DMS 273 treated with DMSO at 0.1 percent for 48 hours (cell line): ENCODE results near the gene SULF2.

Experiments used
- DNase-seq: peaks from one replicate; lab custom pipeline; 2025; lab: John Stamatoyannopoulos, UW

SULF2 gene

DNA sequence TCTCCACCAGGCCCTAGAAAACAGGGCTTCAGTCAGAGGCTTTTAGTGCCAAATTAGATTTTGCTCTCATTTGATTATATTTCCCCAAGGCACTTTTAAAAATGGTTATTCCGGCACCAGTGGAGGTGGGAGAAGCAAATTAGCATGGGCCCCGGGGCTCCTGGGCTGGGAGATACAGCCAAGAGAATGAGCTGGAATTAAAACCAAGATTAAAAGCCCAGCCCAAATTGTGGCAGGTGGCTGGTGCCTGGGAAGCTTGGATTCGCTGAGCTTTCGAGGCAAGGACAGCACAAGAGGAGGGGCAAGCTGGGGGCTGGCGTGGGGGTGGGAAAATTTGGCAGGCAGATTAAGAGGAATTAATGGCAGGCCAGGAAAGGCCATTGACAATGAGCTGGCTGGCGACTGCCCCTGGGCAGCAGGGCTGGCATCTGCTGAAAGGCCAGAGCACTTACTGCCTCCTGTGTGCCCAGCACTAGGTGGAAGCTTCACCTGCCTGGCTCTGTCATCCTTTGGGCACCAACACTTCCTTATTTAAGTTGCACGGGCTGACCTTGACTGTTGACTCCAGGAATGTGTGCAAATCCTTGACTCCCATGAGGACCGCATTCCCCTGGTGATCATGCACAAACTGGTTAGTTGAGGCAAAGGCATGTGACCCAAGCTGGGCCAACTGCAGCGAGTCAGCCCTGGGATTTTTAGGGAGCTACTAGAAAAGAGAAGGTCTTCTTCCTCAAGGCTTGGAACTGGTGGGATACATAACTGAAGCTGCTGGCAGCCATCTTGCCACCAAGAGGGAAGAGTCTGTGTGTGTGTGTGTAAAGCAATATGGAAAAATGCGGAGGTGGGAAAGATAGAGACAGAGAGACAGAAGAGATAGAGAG is 76.1 kb downstream of the SULF2 start:
- DNase-seq = no peak

DNA sequence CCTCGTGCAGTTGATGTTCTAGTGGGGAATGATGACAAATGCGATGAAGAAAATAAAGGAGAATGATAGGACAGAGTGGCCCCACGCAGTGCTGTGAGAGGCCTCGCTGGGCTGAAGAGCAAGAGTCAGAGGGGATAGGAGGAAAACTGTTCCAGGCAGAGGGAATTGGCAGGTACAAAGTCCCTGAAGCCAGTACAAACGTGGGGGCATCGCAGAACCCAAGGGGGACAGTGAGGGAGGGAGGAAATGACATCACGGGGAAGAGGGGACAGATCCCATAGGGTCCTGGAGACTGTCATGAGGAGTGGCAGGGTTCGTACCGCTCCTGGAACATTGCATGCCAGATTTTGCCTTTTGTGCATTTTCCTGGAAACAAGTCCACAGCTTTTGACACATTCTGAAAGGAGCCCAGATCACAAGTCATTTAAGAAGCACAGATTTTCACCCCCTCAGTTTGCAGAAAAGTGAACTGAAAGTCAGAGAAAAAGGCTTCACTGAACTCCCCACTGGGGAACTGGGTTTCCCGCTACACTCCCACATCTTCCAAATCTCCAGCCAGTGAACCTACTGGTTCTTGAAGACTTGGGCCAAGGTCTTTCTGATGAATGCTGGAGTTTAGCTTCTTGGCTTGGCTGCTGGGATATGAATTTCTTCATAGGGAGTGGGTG is 77.0 kb downstream of the SULF2 start:
- no peak for DNase-seq

DNA sequence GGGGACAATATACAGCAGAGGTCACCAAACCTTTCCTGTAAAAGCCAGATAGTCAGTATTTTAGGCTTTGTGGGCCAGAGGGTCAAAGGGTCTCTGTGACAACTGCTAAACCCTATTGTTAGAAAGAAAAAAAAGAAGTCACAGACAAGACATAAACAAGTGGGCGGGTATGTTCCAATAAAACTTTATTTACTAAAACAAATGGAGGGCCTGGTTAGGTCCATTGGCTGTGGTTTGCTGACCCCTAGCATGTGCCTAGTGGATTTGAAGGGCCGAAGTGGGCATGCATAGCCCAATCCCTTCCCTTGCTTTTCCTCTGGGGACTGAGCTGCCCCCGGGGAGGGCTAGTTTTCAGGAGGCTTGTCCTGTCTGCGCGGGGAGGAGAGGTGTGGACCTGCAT is 78.9 kb downstream of the SULF2 start:
- no peak for DNase-seq

DNA sequence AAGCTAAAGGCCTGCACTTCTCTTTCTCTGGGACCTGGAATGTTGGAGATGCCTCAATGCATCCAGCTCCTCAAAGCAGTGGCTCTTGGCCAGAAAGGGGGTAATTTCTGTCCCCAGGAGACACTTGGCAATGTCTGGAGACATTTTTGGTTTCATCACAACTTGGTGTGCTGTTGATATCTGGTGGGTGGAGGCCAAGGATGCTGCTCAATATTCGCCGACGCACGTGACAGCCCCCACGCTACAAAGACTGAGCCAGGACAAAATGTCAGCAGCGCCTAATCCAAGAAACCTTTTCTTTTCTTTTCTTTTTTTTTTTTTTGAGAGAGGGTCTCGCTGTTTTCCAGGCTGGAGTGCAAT is 79.8 kb downstream of the SULF2 start:
- no peak for DNase-seq

DNA sequence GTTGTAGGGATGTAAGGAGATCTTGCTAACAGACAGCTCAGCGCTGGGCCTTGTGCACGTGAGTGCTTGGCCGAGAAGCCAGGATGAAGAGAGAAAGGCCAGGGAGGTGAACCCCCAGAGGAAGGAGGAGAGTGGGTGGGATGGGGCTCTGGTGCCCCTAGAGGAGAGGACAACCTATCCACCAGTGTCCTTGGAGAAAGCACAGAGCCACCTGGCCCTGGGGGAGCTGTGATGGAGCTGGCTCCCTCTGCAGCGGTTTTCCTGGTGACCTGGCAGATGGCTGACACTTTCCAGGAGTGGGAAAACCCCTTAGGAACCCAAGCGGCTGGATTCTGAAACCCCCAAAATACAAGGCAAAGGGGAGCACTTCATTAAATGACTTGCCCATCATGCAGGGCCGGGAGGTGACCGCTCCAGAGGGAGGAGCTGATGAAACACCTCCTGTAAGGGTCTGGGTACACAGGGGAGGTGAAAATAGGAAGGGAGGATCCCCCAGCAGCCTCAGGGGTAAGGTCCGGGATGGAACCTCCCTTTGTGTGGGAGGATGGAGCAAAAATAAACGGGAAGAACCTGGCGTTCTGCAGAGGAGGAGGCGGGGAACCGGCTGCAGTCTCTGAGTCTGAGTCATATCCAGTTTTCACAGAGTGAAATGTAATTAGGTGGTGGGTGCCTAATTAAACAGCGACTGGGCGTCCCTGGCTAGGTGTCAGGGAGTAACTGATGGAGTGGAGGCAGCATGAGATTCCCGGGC is 80.4 kb downstream of the SULF2 start:
- DNase-seq = no peak

DNA sequence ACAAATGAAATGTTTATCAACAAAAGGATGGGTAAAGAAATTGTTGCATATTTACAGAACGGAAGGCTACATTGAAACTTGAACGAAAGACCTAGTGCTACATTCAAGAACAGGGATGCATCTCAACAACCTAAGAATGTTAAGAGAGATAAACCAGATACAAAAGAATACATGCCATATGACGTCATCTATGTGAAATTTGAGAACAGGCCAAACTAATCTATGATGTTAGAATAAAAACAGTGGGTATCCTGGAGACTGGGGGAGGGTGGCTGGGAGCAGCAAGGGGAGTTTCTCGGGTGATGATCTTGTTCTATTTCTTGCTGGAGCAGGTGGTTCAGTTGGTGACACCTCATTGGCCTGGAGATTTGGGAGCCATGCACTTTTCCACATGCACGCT is 81.5 kb downstream of the SULF2 start:
- DNase-seq = no peak

DNA sequence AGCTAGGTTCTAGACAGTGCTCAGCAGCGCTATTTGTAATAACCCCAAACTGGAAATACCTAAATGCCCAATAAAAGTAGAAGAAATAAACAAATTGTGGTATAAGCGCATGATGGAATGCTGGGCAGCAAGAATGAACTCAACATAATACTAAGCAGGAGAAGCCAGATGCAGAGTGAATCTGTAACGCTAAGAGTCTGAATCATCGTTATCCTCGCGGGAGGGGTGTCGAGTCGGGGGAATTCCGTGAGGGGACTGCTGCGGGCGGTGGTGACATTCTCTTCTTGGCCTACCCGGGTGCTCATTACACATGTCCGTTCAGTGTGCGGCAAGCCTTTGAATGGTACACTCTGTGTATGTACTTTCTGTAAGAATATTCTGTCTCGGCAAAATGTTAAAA is 83.7 kb downstream of the SULF2 start:
- DNase-seq = no peak

DNA sequence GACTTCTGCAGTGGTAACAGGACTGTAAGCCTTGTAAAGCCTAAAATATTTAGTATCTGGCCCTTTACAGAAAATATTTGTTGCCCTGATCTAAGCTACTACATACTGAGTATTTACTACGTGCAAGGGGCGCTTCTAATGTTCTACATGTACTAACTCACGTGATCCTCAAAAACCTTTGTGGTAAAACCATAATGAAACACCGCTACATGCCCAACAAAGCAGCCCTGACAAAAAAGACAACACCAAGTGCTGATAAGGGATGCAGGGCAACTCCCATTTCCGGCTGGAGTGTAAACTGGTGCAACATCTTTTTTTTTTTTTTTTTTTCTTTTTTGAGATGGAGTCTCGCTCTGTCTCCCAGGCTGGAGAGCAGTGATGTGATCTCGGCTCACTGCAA is 85.0 kb downstream of the SULF2 start:
- DNase-seq = no peak

DNA sequence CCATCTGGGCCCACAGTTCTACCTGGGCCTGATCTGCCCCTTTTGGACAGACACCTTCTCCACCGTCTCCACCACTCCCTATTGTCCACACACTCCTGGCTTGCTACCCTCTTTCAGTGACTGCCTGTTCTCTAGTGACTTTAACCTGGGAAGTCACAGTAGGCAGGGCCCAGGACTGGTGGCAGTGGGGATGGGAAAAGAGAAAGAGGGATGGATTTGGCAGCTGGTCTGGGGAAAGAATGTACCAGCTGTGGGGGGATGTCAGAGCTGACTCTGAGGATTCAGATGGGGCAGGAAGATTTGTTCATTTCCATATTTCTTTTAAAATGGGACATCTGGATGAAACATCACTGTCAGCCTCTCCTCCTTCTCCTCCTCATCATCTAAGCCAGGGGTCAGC is 85.5 kb downstream of the SULF2 start:
- no peak for DNase-seq

DNA sequence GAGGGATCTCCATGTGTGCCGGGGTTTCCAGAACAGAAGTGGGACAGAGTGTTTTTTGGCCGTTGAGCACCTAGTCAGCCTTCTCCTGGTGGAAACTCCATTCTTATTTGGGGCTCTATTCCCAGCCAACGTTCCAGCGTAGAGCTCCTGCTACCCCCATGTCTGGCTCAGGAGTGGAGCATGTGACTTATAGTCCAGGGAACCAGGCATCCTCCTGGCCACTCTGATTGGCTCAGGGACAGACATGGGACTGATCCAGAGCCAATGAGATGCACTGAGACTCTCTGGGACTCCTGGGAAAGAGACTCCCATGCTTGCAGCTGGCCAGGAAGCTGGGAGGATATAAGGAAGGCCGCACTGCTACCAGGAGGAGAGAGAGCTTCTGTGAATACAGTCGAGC is 87.1 kb downstream of the SULF2 start:
- DNase-seq = no peak

DNA sequence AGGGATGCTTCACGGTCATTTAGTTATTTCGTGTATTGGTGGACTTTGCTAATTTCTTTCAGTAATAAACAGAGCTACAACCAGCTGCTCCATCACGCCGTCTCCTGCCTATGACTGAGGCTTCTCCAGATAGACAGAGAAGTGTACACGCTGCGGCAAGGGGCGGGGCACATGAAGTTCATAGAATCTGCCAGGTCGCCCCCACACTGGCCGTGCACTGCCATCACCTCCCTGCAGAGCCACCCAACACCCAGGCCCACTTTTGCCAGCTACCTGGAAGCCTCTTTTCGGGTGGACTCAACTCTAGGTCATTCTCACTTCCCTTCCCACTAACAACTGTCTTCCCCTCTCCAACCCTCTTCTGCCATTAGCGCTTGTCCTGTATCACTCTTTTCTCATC is 88.4 kb downstream of the SULF2 start:
- DNase-seq = no peak

DNA sequence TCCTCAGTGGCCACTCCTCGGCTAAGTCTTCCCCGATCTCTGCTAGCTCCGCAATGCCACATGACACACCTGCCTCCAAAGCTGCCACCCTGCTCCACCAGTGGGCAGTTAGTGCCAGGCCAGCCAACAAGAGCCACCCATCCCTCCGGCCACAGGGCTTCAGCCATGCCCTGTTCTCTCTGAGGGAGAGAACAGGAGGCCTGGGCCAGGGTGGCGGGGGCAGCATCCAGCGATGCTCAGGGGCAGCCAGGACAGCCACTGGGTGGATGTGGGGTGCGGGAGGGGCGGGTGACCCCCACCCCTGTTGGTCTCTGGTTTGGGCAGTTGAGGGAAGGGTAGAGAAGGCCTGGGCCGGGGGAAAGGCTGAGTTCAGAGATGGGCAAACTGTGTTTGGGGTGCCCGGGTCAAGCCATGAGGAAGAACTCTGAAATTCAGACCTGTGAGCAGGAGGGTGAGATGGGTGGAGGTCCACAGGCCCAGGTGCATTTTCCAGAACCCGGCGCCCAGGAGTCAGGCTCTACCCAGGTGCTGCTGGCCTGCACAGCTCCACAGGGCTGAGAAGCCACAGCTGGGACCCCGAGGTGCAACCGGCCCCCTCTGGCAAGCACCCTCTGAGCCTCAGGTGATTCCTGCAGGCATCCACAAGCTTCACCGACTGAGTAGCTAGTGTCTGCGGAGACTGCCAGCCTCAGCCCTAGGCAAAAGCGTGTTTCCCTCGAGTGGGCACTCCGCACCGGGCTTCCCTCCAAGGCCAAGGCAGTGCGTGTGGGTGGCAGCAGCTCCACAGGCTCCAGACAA is 91.1 kb downstream of the SULF2 start:
- DNase-seq = no peak

DNA sequence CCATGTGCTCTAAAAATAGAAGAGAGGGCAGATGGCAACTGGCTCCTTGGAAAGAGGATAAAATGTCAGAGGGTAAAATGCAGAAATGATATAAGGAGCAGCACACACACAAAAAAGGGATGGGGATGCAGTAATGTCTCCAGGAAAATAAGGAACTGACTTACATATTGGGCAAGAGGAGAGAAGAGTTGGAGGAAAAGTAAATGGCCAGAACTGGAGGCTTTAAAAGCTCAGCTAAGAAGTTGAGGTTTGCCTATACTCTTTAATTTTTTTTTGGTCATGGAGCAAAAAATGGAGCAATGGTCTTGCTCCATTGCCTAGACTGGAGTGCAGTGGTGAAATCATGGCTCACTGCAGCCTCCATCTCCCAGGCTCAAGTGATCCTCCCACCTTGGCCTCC is 93.7 kb downstream of the SULF2 start:
- DNase-seq = peak; percentile 16

DNA sequence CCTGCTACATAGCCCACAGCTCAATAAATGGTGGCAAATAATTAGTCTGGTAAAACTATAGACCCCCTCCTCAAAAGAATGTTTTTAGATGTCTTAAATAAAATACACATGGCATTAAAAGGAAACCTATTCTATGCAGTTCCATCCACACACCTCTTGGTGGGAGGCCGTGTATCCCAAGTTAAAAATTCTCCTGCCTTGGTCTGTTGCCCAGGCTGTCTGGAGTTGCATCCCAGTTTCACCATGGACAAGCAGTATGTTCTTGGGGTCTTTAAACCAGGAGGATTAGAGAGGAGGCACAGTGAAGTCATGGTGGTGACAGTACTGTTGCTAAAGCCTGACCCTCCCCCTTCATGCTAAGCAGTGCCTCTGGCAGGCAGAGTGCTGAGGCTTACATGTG is 95.5 kb downstream of the SULF2 start:
- DNase-seq = no peak

DNA sequence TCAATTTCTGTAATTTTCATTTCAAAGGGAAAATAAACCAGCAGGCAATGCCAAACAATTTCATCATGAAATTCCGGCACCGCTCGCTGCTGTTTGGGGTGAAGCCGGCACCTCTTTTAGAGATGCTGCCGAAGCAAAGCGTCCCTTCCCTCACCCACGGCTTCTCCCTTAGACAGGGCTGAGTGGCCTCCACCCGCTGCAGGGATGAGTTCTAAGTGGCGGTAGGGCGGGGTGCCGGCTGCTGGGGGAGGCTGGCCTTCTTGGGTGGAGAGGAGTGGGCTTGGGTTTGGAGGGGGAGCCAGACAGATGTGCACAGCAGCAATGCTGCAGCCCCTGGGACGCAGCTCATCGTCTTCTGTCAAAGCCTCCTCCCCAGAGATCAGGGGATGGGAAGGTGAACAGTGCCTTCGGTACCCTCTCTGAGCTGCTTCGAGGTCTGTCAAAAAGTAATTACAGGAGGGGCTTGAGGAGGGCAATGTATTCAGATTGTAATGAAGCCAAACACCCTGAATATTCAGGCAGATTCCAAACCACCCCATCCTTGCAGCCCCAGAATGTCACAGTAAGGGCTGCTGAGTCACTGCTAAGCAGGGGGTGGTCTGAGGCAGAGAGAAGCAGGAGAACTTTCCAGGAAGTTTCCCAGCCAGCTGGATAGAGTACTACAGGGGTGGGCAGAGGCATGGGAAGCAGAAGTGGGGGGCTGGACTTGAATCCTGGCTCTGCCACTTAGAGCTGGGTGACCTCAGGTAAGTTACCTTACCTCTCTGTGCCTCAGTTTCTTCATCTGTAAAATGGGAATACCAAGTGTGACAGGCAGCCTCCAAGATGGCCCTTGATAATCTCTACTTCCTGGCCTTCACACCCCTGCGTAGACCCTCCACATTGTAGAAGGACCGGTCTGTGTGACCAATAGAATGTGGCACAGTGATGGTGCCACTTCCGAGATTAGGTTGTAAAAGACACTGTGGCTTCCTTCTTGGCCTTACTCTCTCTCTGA is 96.6 kb downstream of the SULF2 start:
- DNase-seq = no peak

DNA sequence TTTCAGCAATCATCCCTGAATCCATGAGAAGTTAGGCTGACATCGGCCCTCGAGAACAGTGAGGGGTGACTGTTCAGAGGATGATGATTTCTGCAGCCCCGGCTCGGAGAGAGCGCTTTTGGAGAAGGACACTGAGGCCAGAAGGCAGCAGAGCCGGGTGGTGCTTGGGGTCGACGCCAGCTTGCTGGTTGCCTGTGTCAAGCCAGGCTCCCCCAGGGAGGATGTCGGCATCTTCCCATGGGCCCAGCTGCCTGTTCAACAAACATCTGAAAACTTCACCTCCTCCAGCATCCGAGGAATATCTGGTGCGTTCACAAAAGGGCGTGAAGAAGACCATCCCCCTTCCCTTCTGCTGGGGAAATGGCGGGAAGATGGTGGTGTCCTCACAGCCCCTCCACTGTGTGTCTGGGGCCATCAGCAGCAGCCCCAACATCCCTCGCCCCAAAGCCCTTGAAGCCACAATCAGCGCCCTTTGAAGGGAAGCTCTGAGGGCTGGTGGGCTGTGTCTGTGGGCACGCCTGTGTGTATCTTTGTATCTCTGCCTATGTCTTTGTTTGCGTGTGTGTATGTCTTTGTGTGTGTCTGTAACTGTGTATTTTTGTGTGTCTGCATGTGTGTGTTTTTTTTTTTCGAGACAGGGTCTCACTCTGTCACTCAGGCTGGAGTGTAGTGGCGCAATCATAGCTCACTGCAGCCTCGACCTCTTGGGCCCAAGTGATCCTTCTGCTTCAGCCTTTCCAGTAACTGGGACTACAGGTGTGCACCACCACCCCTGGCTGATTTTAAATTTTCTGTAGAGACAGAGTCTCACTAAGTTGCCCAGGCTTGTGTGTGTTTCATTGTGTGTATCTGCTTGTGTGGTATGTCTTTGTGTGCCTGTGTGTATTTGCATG is 97.9 kb downstream of the SULF2 start:
- DNase-seq = no peak

DNA sequence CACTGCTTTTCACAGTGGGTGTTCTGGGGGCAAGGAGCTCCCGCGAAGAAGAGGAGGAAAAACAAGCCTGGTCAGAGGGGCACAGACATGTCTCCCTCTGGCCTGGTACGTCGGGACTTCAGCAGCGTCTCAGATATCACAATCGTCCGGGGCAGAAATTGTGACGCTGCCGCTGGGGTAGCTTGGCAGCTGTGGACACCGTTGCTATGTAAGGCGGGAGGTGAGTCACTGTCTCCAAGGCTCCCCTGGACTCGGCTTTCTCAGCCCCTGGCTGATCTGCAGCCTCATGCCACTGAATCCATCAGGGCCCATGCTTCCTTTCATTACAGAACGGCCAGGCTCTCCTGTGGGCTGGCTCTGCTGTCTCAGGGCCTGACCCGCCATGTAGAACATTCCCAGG is 98.7 kb downstream of the SULF2 start:
- no peak for DNase-seq

DNA sequence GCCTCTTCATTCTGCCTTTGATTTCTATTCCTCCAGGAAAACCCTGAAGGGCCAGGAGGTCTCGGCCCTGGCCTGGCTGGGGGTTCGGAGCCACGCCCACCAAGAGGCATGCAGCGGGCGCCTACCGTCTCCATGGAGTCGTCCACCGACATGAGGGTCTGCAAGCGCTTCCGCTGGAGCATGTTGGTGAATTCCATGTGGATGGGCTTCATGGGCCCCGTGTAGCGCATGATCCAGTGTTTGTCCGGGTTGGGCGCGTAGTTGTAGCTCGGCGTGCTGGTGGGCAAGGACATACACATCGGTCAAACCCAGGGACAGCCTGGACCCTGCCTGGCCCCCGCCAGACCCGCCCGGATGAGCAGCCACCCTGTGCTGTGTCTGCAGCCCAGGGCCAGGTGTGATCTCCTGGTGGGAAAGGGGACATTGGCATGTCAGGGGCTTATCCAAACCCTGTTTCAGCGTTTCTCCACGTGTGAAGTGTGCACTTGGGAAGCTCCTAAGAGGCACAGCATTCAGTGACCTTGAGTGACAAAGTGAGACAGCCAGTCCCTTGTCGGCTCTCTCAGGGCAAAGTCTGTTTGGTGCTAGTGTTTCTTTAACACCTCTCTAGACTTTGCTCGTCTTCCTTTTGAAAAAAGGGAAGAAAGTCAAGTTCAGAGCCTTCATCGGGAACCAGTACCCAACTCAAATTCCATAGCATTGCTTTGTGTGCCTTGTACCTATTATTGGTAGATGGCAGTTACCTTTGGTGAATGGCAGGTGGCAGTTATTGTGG is 100.8 kb downstream of the SULF2 start:
- no peak for DNase-seq

DNA sequence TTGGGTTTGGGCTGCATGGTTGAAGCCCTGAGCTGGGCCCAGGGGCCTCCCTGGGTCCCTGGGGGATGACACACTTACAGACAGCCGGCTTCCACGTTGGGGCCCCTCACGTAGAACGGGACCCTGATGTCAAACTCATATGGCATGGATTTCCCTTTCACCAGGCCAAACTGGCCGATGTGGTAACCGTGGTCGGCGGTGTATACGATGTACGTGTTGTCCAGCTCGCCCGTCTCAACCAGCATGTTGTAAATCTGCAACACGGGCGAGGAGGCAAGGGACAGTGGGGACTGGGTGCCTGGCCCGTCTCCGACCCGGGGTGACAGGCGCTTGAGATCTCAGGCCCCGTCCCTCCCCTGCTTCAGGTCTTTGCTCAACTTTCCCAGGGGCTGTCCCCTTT is 102.4 kb downstream of the SULF2 start:
- DNase-seq = no peak
